LNCaP clone FGC (cell line): ENCODE data around the gene TEPSIN.

Experiments used
- DNase-seq: peaks from one replicate; pipeline ENCODE4 v3.0.0-alpha.2; 2011; ENCODE audit warnings: low read depth
- H3K4me3 ChIP-seq: 2 replicates; pipeline ENCODE4 v1.5.1; 2011; ENCODE audit warnings: mild to moderate bottlenecking, low read depth, low read length, control low read depth
- CTCF ChIP-seq: IDR thresholded peaks from 2 replicates; pipeline ENCODE4 v1.5.1; 2012; ENCODE audit warnings: mild to moderate bottlenecking; ENCODE audit not compliant: control insufficient read depth, insufficient read depth; ENCODE audit errors: extremely low read depth

TEPSIN gene

DNA sequence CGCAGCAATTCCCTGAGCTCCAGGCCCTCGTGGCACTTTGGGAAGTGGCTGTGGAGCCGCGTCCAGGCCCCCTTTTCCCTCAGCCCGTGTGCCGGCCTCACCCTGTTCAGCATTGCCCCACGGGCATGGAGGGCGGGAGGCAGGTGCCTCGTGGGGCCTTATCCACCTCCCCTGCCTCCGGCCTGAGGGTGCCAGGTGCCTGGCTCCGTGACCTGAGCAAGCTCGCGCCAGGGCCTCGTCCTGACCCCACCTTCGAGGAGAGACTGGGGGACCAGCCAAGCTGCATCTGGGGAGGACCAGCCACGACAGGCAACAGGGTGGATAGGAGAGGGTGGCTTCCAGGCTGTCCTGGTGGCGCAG lies 45.8 kb downstream of the TEPSIN start:
- no peak for DNase-seq
- no peak overlapping the region for H3K4me3 ChIP-seq
- no peak for TF ChIP-seq CTCF

GRCh38 chr17:81192386-81193050 lies 46.3 kb downstream of the TEPSIN start:
- H3K4me3 ChIP-seq, result no peak overlapping the region
- no peak for TF ChIP-seq CTCF
- DNase-seq, result no peak

- DNase-seq, result no peak
- H3K4me3 ChIP-seq, result no peak overlapping the region
- TF ChIP-seq CTCF, result no peak
Measured at GRCh38 chr17:81191646-81192045, 47.2 kb downstream of the TEPSIN start.

- no peak for TF ChIP-seq CTCF
- DNase-seq, result no peak
- no peak overlapping the region for H3K4me3 ChIP-seq
Measured at GRCh38 chr17:81191116-81191515, 47.7 kb downstream of the TEPSIN start.

DNA sequence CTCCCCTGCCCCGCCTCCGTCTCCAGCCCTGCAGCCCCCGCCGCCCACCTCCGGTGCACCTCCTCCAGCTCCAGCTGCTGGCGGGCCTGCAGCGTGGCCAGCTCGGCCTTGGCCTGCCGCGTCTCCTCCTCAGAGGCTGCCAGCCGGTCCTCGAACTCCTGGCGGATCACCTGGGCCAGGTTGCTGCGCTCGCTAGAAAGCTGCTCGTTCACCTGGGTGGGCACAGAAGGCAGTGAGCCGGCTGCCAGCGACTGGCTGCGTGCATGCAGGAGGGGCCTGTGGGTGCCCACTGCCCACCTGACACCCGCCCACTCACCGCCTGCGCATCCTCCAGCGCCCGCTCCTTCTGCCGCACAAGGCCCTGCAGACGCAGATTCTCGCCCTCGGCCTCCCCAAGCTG lies 48.3 kb downstream of the TEPSIN start:
- H3K4me3 ChIP-seq, result no peak overlapping the region
- TF ChIP-seq CTCF, result no peak
- DNase-seq, result no peak

- TF ChIP-seq CTCF, result no peak
- DNase-seq, result no peak
- H3K4me3 ChIP-seq, result no peak overlapping the region
Measured at GRCh38 chr17:81189670-81190530, 49.0 kb downstream of the TEPSIN start.

GRCh38 chr17:81189016-81189415 lies 49.8 kb downstream of the TEPSIN start:
- DNase-seq, result no peak
- no peak overlapping the region for H3K4me3 ChIP-seq
- no peak for TF ChIP-seq CTCF
